ENCODE results near the gene EPOP.
A peak's percentile ranks its signal among the peaks of the same experiment; 100 is the strongest.

EPOP gene

DNA sequence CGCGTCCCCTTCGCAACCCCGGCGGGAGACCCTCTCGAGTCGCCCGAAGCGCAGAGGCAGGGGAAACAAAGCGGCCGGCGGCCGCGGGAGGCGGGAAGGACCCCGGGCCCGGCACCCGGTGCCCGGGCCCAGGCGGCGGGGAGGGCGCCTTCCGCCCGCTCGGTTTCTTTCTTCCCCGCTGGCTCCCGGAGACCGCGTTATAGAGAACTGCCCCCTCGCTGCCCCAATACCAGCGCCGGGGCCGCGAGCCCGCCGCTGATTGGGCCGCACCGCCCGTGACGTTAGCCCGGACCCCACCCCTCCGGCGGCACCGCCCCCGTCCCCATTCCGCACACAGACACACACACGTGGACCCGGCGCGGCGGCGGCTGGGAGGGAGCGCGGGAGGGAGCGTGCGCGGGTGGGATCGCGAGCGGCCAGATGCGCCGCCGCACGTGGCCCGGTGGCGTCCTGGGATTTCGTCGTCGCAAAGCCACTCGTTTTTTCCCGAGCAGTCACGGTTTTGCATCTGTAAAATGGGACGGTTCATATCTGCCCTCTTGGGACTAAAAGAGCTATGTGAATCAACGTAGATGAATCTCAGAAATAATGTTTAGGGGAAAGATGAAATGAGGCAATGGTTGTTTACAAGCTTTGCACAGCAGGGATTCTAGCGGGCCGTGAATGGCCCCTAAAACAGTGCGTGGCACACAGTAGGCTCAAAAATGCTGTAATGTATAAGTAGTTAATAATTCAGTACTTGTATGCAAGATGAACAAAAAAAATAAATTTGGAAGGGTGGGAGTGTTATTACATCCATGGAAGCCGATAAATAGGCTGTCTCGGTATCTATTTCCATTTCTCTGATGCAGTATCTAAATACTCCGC, at the start of gene EPOP:
TSS of gene EPOP (minus strand) at position 209 of the 867 bp plus-strand sequence. CDS start 462 bp downstream, outside the sequence.
- Mint-ChIP-seq H3K36me3 (no peaks in the 10 kb centered on the region), H3K27ac (no peak within 1 kb of the TSS), H3K4me1 (peaks cover 20% of the 10 kb centered on the region), H3K27me3 (peaks cover 22% of the 10 kb centered on the region), H3K9me3 (no peaks in the 10 kb centered on the region), H3K4me3 (peak within 1 kb of the TSS; percentile 66)
- ATAC-seq (ENCODE audit: low read depth) (peak; percentile 69), DNase-seq (ENCODE audit: low spot score in 2 of 2) (peak; percentile 53 to 60)

DNA sequence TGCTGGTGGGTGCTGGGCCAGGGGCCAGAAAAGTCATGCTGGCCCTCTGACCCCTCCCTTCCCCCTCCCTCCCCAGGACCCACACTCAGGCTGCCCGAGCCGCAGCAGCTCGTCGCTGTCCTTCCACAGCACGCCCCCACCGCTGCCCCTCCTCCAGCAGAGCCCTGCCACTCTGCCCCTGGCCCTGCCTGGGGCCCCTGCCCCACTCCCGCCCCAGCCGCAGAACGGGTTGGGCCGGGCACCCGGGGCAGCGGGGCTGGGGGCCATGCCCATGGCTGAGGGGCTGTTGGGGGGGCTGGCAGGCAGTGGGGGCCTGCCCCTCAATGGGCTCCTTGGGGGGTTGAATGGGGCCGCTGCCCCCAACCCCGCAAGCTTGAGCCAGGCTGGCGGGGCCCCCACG, 47.0 kb upstream of the EPOP start:
- H3K36me3 Mint-ChIP-seq: peaks cover 21% of the 10 kb centered on the region
- ATAC-seq (ENCODE audit: low read depth) (no peak), DNase-seq (ENCODE audit: low spot score in 2 of 2) (no peak)
- no peaks in the 10 kb centered on the region for H3K9me3 Mint-ChIP-seq
- no peak overlapping the region for H3K27ac Mint-ChIP-seq
- H3K4me3 Mint-ChIP-seq: no peak overlapping the region
- no peaks in the 10 kb centered on the region for H3K27me3 Mint-ChIP-seq
- H3K4me1 Mint-ChIP-seq: peaks cover 8% of the 10 kb centered on the region

DNA sequence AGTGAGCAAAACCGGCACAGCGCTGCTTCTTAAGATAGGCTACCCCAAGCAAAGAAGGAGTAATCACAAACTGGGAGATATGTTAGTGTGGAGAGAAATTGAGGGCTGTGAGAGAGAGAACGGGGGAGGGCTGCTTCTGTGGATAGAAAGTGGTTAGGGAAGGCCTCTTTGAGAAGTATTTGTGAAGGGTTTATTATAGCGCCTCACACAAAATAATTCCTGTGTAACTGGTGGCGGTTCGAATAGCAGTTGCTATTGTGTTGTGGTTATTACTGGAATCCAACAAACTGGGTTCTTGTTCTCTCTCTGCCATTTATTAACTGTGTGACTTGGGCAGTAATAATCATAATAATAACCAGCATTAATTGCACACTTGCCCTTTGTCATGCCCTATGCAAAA, 46.2 kb upstream of the EPOP start:
- Mint-ChIP-seq H3K27ac (no peak overlapping the region), H3K9me3 (no peaks in the 10 kb centered on the region), H3K4me1 (peaks cover 5% of the 10 kb centered on the region), H3K4me3 (no peak overlapping the region), H3K36me3 (peaks cover 22% of the 10 kb centered on the region), H3K27me3 (no peaks in the 10 kb centered on the region)
- no peak for DNase-seq (ENCODE audit: low spot score in 2 of 2)
- ATAC-seq (ENCODE audit: low read depth): no peak

DNA sequence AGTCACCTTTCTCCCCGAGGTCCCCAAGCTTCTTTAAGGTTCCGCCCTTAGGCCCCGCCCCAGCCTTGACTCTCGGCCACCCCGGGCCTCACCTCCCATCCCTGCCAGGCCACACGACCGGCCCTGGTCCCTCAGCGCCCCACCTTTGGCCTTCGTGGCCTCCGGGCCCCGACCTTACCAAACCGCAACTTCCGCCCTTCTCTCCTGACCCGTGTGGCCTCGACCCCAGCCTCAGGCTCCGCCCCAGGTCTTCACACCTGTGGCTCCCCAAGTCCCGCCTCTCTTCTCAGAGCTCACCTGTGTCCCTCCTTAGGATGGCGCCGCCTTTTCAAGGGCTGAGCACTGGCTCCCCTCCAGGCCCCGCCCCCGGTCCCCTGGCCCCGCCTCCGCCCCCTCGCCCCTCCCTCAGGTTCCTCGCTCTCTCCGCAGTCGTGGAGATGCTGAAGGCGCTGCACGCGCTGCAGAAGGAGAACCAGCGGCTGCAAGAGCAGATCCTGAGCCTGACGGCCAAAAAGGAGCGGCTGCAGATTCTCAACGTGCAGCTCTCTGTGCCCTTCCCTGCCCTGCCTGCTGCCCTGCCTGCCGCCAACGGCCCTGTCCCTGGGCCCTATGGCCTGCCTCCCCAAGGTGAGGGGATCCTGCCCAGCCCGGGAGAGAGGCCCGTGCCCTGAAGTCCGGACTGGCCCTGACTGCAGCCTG, 45.3 kb upstream of the EPOP start:
- Mint-ChIP-seq H3K27me3 (no peaks in the 10 kb centered on the region), H3K9me3 (no peaks in the 10 kb centered on the region), H3K4me1 (peaks cover 5% of the 10 kb centered on the region), H3K27ac (no peak overlapping the region), H3K4me3 (no peak overlapping the region), H3K36me3 (peaks cover 26% of the 10 kb centered on the region)
- no peak for DNase-seq (ENCODE audit: low spot score in 2 of 2)
- ATAC-seq (ENCODE audit: low read depth): no peak

DNA sequence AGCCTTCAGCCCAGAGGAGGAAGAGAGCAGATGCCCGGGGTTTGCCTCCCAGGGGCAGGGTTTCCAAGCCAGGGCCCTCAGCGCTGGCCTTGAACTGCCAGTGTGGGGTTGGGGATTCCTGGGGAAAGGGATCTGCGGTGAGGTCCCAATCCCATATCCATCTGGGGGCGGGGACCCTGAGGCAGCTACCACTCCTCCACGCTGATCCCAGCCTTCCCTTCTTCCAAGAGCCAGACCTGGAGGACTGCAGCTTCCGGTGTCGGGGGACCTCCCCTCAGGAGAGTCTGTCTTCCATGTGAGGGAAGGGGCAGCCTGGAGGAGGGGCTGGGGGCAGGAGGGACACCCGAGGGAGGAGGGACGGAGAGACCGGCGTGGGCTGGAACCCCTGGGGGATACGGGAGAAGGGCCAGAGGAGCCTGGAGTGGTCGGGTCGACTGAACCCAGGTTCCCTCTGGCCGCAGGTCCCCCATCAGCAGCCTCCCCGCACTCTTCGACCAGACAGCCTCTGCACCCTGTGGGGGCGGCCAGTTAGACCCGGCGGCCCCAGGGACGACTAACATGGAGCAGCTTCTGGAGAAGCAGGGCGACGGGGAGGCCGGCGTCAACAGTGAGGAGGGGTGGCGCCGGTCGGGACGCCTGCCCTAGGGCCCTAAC, 44.7 kb upstream of the EPOP start:
- Mint-ChIP-seq H3K27me3 (no peaks in the 10 kb centered on the region), H3K9me3 (no peaks in the 10 kb centered on the region), H3K36me3 (peaks cover 30% of the 10 kb centered on the region), H3K27ac (no peak overlapping the region), H3K4me3 (no peak overlapping the region), H3K4me1 (peaks cover 8% of the 10 kb centered on the region)
- DNase-seq (ENCODE audit: low spot score in 2 of 2): no peak
- ATAC-seq (ENCODE audit: low read depth): no peak

DNA sequence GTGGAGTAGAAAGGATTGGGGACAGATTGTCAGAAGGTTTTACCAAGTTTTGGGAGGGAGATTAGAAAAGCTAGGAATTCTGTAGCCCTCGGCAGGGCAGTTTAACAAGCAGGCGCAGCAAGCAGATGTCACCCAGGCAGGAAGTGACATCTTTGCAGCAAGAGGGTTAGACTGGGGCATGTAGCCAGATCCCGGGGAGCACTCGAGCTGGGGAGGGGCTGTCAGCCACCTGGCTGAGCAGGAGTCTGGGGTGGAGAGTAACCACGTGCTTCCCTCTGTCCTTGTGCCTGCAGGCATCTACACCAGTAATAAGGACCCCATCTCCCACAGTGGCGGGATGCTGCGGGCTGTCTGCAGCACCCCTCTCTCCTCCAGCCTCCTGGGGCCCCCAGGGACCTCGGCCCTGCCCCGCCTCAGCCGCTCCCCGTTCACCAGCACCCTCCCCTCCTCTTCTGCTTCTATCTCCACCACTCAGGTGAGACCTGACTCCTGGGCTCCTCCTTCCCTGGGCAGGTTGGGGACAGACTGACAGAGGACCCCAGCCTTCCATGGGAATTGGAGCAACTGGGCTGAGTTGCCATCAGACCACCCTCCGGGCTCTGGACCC, 42.5 kb upstream of the EPOP start:
- H3K36me3 Mint-ChIP-seq: peaks cover 31% of the 10 kb centered on the region
- H3K4me3 Mint-ChIP-seq: no peak overlapping the region
- H3K27me3 Mint-ChIP-seq: no peaks in the 10 kb centered on the region
- peaks cover 8% of the 10 kb centered on the region for H3K4me1 Mint-ChIP-seq
- ATAC-seq (ENCODE audit: low read depth): no peak
- no peak overlapping the region for H3K27ac Mint-ChIP-seq
- DNase-seq (ENCODE audit: low spot score in 2 of 2): no peak
- H3K9me3 Mint-ChIP-seq: no peaks in the 10 kb centered on the region

DNA sequence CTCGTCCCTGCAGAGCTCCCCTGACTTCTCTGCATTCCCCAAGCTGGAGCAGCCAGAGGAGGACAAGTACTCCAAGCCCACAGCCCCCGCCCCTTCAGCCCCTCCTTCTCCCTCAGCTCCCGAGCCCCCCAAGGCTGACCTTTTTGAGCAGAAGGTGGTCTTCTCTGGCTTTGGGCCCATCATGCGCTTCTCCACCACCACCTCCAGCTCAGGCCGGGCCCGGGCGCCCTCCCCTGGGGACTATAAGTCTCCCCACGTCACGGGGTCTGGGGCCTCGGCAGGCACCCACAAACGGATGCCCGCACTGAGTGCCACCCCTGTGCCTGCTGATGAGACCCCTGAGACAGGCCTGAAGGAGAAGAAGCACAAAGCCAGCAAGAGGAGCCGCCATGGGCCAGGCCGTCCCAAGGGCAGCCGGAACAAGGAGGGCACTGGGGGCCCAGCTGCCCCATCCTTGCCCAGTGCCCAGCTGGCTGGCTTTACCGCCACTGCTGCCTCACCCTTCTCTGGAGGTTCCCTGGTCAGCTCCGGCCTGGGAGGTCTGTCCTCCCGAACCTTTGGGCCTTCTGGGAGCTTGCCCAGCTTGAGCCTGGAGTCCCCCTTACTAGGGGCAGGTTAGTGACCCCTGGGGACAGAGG, 41.7 kb upstream of the EPOP start:
- no peak for ATAC-seq (ENCODE audit: low read depth)
- Mint-ChIP-seq H3K4me3 (no peak overlapping the region), H3K4me1 (peaks cover 8% of the 10 kb centered on the region), H3K9me3 (no peaks in the 10 kb centered on the region), H3K36me3 (peaks cover 31% of the 10 kb centered on the region), H3K27me3 (no peaks in the 10 kb centered on the region), H3K27ac (no peak overlapping the region)
- DNase-seq (ENCODE audit: low spot score in 2 of 2): no peak

DNA sequence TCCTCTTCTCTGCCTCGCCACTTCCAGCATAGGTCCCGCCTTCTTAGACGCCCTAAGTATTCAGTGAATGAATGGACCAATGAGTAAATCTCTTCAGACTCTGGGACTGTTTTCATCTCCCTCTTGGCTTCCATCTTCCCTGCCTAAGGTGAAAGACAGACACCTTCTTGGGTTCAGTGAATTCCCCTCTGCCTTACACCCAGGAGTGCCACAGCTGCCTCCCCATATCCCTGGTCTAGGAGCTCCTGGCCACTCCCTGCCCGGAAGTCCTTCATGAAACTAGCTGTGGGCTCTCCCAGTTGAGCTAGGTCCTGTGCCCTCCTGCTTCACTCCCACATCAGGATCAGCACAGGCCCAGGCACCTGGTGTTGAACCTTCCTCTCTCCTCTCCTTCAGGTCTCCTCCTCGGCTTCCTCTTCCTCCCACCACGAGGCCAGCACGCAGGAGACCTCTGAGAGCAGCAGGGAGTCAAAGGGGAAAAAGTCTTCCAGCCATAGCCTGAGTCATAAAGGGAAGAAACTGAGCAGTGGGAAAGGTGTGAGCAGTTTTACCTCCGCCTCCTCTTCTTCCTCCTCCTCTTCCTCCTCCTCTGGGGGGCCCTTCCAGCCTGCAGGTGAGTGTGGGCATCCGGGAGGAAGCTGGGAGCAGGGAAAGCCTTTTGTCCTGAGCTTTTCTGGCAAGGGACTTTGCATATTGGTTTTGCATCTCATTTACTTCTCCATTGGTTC, 40.6 kb upstream of the EPOP start:
- H3K27me3 Mint-ChIP-seq: no peaks in the 10 kb centered on the region
- no peak overlapping the region for H3K4me3 Mint-ChIP-seq

DNA sequence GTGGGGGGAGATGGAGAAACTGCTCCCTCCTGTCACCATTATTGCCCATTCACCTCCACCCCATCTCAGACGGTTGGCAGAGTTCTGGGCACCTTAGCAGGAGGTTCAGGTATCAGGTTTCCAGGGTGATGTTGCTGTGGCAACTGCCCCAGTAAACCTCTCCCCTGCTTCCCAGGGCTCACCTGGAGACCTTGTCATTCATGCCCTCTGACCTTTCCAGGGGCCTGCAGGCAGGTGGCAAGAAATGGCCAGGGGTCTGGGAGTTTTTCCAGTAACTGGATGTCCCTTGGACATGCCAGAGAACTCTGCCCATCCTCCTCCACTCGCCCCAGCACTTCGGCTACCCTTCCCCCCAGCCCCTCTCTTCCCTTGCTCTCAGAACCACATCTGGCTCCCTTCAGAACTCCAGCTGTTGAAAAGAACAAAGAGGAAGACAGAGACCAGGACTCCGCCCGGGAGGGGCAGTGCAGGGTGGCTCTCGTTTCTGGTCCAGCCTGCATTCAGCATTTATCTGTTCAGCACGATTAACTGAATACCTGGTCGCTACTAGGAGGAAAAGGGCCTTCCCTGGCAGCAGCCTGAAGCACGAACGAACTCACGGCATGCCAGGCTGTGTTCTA, 38.8 kb upstream of the EPOP start:
- no peak for DNase-seq (ENCODE audit: low spot score in 2 of 2)
- ATAC-seq (ENCODE audit: low read depth): no peak
- no peak overlapping the region for H3K4me3 Mint-ChIP-seq
- H3K4me1 Mint-ChIP-seq: peaks cover 21% of the 10 kb centered on the region
- no peaks in the 10 kb centered on the region for H3K9me3 Mint-ChIP-seq
- no peaks in the 10 kb centered on the region for H3K27me3 Mint-ChIP-seq
- no peak overlapping the region for H3K27ac Mint-ChIP-seq
- peaks cover 35% of the 10 kb centered on the region for H3K36me3 Mint-ChIP-seq

More for the DNA sequence above, 40.6 kb upstream of the EPOP start:
- DNase-seq (ENCODE audit: low spot score in 2 of 2) (no peak), ATAC-seq (ENCODE audit: low read depth) (no peak)
- Mint-ChIP-seq H3K27ac (peak overlapping the region; percentile 78), H3K36me3 (peaks cover 27% of the 10 kb centered on the region), H3K9me3 (no peaks in the 10 kb centered on the region), H3K4me1 (peaks cover 9% of the 10 kb centered on the region)

DNA sequence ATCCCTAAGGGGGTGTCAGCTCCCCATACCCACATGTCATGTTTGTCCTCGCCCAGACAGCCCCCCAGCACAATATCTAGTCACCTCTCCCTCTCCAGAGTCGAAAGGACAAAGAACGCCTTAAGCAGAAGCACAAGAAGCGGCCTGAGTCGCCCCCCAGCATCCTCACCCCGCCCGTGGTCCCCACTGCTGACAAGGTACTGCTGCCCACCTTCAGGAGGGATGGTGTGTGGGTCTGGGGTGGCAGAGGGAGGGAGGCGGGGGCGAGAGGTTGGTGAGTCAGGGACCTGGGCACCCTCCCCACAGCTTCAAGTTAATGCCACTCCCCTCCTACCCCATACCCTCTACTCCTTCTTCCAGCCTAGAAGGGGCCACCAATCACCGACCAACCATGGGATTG, 37.8 kb upstream of the EPOP start:
- Mint-ChIP-seq H3K36me3 (peaks cover 31% of the 10 kb centered on the region), H3K4me1 (peaks cover 24% of the 10 kb centered on the region), H3K4me3 (no peak overlapping the region), H3K27ac (no peak overlapping the region), H3K27me3 (no peaks in the 10 kb centered on the region), H3K9me3 (no peaks in the 10 kb centered on the region)
- DNase-seq (ENCODE audit: low spot score in 2 of 2) (no peak), ATAC-seq (ENCODE audit: low read depth) (no peak)

DNA sequence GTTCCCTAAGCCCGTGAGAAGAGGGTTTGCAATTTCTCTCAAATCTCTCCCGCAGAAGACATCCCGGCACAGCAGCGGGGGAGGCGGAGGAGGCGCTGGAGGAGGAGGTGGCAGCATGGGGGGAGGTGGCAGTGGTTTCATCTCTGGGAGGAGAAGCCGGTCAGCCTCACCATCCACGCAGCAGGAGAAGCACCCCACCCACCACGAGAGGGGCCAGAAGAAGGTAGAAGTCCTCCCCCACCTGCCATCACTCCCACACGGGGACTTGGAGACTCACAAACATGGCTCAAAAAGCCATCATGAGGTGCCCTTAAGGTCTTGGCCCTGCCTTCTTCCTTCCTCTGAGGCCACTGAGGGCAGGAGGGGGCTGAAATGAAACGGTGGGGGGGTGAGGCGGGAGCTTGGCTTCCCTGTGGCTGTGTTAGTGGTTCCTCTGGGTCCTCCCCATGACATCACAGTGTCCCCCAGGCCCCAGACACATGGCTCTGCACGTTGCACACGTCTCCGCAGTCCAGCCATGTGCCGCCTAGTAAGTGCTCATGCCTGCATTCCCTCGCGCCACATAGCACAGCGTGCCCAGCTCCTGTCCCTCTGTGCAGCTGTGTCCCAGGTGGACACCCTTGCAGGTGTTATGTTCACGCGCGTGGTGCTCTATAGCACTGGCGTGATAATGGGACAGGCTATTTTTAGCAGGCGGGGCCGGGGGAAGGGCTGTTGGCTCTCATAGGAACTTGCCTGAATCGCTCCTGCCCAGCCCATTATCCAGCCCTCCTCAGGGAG, 37.2 kb upstream of the EPOP start:
- H3K4me1 Mint-ChIP-seq: peaks cover 29% of the 10 kb centered on the region
- no peak overlapping the region for H3K4me3 Mint-ChIP-seq
- H3K36me3 Mint-ChIP-seq: peaks cover 27% of the 10 kb centered on the region
- H3K9me3 Mint-ChIP-seq: no peaks in the 10 kb centered on the region
- H3K27ac Mint-ChIP-seq: no peak overlapping the region
- no peaks in the 10 kb centered on the region for H3K27me3 Mint-ChIP-seq
- DNase-seq (ENCODE audit: low spot score in 2 of 2) (no peak), ATAC-seq (ENCODE audit: low read depth) (no peak)

DNA sequence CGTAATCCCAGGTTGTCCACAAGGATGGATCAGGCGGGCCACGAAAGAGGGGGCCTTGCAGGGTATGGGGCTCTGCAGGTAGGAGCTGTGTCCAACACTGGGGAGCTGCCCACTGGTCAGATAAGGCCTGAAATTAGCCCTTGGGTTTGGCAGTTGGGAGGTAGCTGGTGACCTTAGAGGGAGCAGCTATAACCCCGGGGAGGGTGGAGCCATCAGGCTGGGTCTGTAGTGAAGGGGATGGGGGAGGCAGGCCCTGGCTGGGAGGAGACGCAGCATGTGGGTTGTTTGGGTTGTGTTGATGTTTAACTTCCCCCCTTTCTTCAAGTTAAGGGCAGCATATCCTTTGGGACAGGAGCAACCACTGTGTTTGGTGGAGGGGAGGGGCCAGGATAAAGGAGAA, 36.2 kb upstream of the EPOP start:
- DNase-seq (ENCODE audit: low spot score in 2 of 2): no peak
- no peaks in the 10 kb centered on the region for H3K9me3 Mint-ChIP-seq
- H3K4me1 Mint-ChIP-seq: peaks cover 33% of the 10 kb centered on the region
- no peaks in the 10 kb centered on the region for H3K27me3 Mint-ChIP-seq
- no peak overlapping the region for H3K4me3 Mint-ChIP-seq
- ATAC-seq (ENCODE audit: low read depth): no peak
- H3K27ac Mint-ChIP-seq: no peak overlapping the region
- peaks cover 24% of the 10 kb centered on the region for H3K36me3 Mint-ChIP-seq
